ENCODE data around the gene TBXT.
"Not testable (repeated sequence)": the region's sequence is repeated elsewhere in the genome, so short reads cannot be mapped to it uniquely, and the experiment has no call there.

TBXT gene

GRCh38 chr6:166176106-166176505, 8.5 kb upstream of the TBXT start:
- Histone ChIP-seq H3K36me3 (no peaks in the 10 kb centered on the region), H3K9me3 (ENCODE audit: severe bottlenecking) (no peaks in the 10 kb centered on the region), H3K27me3 (ENCODE audit: insufficient read depth, low read depth, severe bottlenecking) (no peaks in the 10 kb centered on the region), H3K4me3 (ENCODE audit: low read depth, low read length) (no peak overlapping the region), H3K27ac (no peak overlapping the region)
- no peak for DNase-seq
- TF ChIP-seq, protein P1, sequence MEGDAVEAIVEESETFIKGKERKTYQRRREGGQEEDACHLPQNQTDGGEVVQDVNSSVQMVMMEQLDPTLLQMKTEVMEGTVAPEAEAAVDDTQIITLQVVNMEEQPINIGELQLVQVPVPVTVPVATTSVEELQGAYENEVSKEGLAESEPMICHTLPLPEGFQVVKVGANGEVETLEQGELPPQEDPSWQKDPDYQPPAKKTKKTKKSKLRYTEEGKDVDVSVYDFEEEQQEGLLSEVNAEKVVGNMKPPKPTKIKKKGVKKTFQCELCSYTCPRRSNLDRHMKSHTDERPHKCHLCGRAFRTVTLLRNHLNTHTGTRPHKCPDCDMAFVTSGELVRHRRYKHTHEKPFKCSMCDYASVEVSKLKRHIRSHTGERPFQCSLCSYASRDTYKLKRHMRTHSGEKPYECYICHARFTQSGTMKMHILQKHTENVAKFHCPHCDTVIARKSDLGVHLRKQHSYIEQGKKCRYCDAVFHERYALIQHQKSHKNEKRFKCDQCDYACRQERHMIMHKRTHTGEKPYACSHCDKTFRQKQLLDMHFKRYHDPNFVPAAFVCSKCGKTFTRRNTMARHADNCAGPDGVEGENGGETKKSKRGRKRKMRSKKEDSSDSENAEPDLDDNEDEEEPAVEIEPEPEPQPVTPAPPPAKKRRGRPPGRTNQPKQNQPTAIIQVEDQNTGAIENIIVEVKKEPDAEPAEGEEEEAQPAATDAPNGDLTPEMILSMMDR (IDR thresholded peaks at IDR 0.05; ENCODE audit: low read depth, low read length), result no peak

GRCh38 chr6:166175093-166175492, 7.4 kb upstream of the TBXT start:
- not testable (repeated sequence) for H3K36me3 ChIP-seq; H3K27ac ChIP-seq; H3K4me3 ChIP-seq (ENCODE audit: low read depth, low read length); H3K9me3 ChIP-seq (ENCODE audit: severe bottlenecking); DNase-seq; H3K27me3 ChIP-seq (ENCODE audit: insufficient read depth, low read depth, severe bottlenecking)

DNA sequence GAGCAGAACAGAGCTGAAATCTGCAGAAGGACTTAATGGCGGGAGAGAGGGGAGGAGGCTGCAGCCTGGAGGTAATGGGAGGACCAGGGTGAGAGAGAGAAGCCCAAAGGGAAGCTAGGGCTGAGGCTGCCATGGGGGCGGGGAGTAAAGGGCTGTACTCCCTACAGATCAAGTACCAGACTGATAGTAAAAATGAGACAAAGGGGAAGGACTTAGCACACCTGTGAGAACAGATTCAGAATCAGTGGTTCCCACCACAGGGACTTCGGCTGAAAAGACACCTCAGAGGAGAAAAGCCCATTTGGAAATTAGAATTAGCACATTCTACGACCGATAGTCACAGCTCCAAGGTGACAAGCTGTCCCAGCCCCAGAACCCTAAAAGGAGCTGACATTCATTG, 6.4 kb upstream of the TBXT start:
- no peaks in the 10 kb centered on the region for H3K36me3 ChIP-seq
- H3K4me3 ChIP-seq (ENCODE audit: low read depth, low read length), result no peak overlapping the region
- TF ChIP-seq, protein P1 (IDR thresholded peaks at IDR 0.05; ENCODE audit: low read depth, low read length), result no peak
- no peaks in the 10 kb centered on the region for H3K9me3 ChIP-seq (ENCODE audit: severe bottlenecking)
- no peak overlapping the region for H3K27ac ChIP-seq
- H3K27me3 ChIP-seq (ENCODE audit: insufficient read depth, low read depth, severe bottlenecking), result no peaks in the 10 kb centered on the region
- no peak for DNase-seq

DNA sequence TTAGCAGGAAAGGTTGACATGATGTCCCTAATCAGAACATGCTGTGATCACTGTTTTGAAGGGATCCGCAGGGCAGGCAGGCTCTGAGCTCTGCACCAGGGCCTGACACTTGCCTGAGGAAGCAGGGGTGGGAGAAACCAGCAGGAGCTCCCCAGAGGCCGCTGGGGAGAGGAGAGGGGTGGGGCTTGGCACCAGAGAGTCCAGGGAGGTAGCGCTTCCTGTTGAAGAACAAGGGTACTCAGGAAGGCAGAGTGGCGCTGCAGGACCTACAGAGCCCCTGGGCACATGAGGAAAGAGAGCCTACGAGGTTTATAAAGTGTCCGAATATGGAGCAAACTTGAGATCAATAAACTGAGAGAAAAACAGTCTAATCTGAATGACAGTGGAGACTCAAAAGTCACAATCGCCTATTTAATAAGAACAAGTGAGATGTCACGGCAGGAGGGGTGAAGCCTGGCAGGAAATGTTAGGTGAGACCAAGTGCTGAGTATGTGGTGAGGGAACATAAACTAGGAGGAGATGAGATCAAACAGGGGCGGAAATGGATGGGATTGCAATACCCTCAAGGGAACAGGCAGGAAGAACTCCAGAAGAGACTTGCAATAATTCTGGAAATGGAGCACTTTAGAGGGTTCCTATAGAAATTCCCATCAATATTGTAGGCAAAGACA, 5.8 kb upstream of the TBXT start:
- Histone ChIP-seq H3K4me3 (ENCODE audit: low read depth, low read length) (no peak overlapping the region), H3K27ac (no peak overlapping the region), H3K36me3 (no peaks in the 10 kb centered on the region), H3K27me3 (ENCODE audit: insufficient read depth, low read depth, severe bottlenecking) (no peaks in the 10 kb centered on the region), H3K9me3 (ENCODE audit: severe bottlenecking) (no peaks in the 10 kb centered on the region)
- TF ChIP-seq, protein P1 (IDR thresholded peaks at IDR 0.05; ENCODE audit: low read depth, low read length), result no peak
- peak; percentile 49 for DNase-seq

GRCh38 chr6:166172546-166172945, 4.9 kb upstream of the TBXT start:
- H3K4me3 ChIP-seq (ENCODE audit: low read depth, low read length), result no peak overlapping the region
- TF ChIP-seq, protein P1 (IDR thresholded peaks at IDR 0.05; ENCODE audit: low read depth, low read length), result no peak
- no peaks in the 10 kb centered on the region for H3K27me3 ChIP-seq (ENCODE audit: insufficient read depth, low read depth, severe bottlenecking)

DNA sequence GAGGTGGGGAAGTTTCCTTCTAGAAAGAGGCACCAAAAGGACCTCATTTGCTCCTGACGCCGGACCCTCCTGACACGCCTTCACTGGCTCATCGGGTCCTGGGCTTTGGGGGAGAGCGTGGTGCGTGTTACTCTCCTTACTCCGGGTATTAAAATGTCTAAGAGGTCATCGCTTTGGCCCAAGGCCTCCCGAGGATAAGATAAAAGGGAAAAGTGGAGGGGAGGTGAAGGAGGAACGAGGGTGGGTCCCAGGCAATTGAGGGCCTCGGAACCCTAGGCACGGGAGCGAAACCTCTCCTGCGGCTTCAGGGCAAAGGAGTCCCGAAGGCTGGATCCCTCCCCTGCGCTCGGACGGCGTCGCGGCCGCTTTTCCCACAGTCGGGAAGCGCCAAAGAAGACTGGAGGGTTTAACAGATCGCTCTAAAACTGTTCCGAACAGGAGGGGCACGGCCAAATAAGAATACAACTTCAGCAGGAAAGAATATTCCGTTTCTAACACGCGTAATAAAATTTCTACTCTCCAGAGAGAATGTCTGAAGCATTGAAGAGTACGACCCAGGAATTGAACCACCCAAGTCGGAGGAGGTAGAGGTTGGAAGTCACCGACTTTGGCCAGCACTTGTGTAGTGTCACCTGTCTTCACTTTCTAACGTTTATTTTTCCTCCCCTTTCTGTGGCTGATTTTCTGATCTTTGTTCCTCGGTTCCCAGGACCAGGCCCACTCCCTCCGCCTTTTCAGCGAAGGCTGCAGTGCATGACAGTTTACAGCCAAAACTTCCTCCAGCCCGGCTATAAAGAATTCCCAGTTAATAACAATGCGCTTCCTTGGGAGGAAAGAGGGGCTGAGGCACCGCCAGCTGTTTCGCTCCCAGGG, 2.1 kb upstream of the TBXT start:
- no peak overlapping the region for H3K27ac ChIP-seq
- TF ChIP-seq, protein P1 (IDR thresholded peaks at IDR 0.05; ENCODE audit: low read depth, low read length), result no peak
- H3K4me3 ChIP-seq (ENCODE audit: low read depth, low read length), result no peak overlapping the region
- H3K27me3 ChIP-seq (ENCODE audit: insufficient read depth, low read depth, severe bottlenecking), result no peaks in the 10 kb centered on the region
- peaks cover 6% of the 10 kb centered on the region; the same call in 1 of the 2 replicates for H3K36me3 ChIP-seq
- no peak for DNase-seq
- no peaks in the 10 kb centered on the region for H3K9me3 ChIP-seq (ENCODE audit: severe bottlenecking)

More at GRCh38 chr6:166172546-166172945, 4.9 kb upstream of the TBXT start:
- Histone ChIP-seq H3K36me3 (no peaks in the 10 kb centered on the region), H3K9me3 (ENCODE audit: severe bottlenecking) (no peaks in the 10 kb centered on the region), H3K27ac (no peak overlapping the region)
- no peak for DNase-seq

Data from WERI-Rb-1 (cell line).